Measurements from ENCODE around the gene UNC119B. TPM values are rescaled to one million over a fixed set of nuclear protein-coding genes. Genes with fewer than 3 reads are reported as not detected.

UNC119B gene
- total and polyA plus RNA-seq, 2 of the 4 experiments (the other 2 are of a cell fraction), result 8.4 to 21.6 TPM

GRCh38 chr12:120720987-120721801 is 10.9 kb downstream of the UNC119B start:
- POLR2A ChIA-PET (ENCODE audit: unreplicated experiment), result no interaction called here

More at GRCh38 chr12:120720987-120721801, 10.9 kb downstream of the UNC119B start:
- Histone ChIP-seq H2BK120ac (ENCODE audit: low read depth, low read length) (no peak overlapping the region), H3K9me1 (ENCODE audit: insufficient read depth, low read length) (peaks cover 15% of the 10 kb centered on the region), H3K56ac (ENCODE audit: extremely low read depth, insufficient read depth, low read length) (no peak overlapping the region), H3K36me3 (ENCODE audit: control insufficient read depth, insufficient read depth, low read length) (peaks cover 41% of the 10 kb centered on the region), H4K20me1 (ENCODE audit: insufficient read depth, low read length) (no peaks in the 10 kb centered on the region), H2AK9ac (replicated peaks; ENCODE audit: low read depth, low read length, poor library complexity) (no peak overlapping the region), H2BK5ac (ENCODE audit: low read depth, low read length, poor library complexity, severe bottlenecking) (no peak overlapping the region), H4K5ac (ENCODE audit: low read depth, low read length) (no peak overlapping the region), H2AK5ac (ENCODE audit: low read depth, low read length) (no peak overlapping the region), H3K4ac (ENCODE audit: low read depth, low read length) (no peak overlapping the region), H3K9ac (ENCODE audit: low read depth, low read length) (no peak overlapping the region), H4K91ac (ENCODE audit: insufficient read depth, low read depth, low read length) (no peak overlapping the region), H2AFZ (replicated peaks; ENCODE audit: low read length, poor library complexity) (no peak overlapping the region), H3K27me3 (ENCODE audit: control insufficient read depth, insufficient read depth, low read length) (no peaks in the 10 kb centered on the region), H2BK15ac (ENCODE audit: low read depth, low read length) (no peak overlapping the region), H3K79me1 (ENCODE audit: low read depth in 1 of 2, low read length in 2 of 2) (peaks cover 16 to 35% of the 10 kb centered on the region in 2 experiments; a peak in 3 of 4 replicates), H3K18ac (ENCODE audit: low read depth, low read length) (no peak overlapping the region), H3K4me2 (ENCODE audit: low read depth, low read length) (no peak overlapping the region), H3K9me3 (ENCODE audit: control insufficient read depth, insufficient read depth, low read length) (no peaks in the 10 kb centered on the region), H3K4me3 (ENCODE audit: insufficient read depth, low read depth, low read length) (no peak overlapping the region), H3K23ac (ENCODE audit: low read depth, low read length) (no peak overlapping the region), H4K8ac (ENCODE audit: low read depth in 2 of 2, low read length in 2 of 2) (no peak overlapping the region), H3K4me1 (ENCODE audit: control insufficient read depth, insufficient read depth, low read length) (peaks cover 13% of the 10 kb centered on the region; the same call in 1 of the 2 replicates), H3K27ac (ENCODE audit: insufficient read depth, low read length) (no peak overlapping the region), H2BK20ac (ENCODE audit: low read depth, low read length) (no peak overlapping the region), H3K14ac (replicated peaks; ENCODE audit: low read depth, low read length) (no peak overlapping the region)
- intact Hi-C loops (cut with micrococcal nuclease), result no loop called here
- TF ChIP-seq, protein P1, sequence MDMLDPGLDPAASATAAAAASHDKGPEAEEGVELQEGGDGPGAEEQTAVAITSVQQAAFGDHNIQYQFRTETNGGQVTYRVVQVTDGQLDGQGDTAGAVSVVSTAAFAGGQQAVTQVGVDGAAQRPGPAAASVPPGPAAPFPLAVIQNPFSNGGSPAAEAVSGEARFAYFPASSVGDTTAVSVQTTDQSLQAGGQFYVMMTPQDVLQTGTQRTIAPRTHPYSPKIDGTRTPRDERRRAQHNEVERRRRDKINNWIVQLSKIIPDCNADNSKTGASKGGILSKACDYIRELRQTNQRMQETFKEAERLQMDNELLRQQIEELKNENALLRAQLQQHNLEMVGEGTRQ (IDR thresholded peaks at IDR 0.05; ENCODE audit: low read depth, low read length), result no peak
- TF ChIP-seq CEBPB (IDR thresholded peaks at IDR 0.05; ENCODE audit: low read depth, low read length), result peak; percentile 59; the same call in 1 of the 2 replicates
- no peak for TF ChIP-seq RFX5 (IDR thresholded peaks at IDR 0.05; ENCODE audit: low read depth, low read length)
- no peak for TF ChIP-seq POLR2A (IDR thresholded peaks at IDR 0.05; ENCODE audit: low read depth, low read length)
- BruUV-seq (replicated peaks), result no TSS peak
- no peak for ATAC-seq (ENCODE audit: low read depth)
- CTCF ChIA-PET, result interaction anchor here (0.5 to 0.9 kb wide), 3 partner anchors 138 to 251 kb away, joined by 3 to 5 read pairs (median 3); no protein-coding TSS in a partner anchor
- 100% methylated on average over 3 of the region's 10 CpGs; no CpG with 5 or more reads in 1 of the 2 experiments for WGBS, 2 experiments (ENCODE audit: extremely low coverage in 2 of 2, insufficient read length in 1 of 2)
- no peak for DNase-seq
- dilution Hi-C loops (cut with HindIII; ENCODE audit: low sequenced_read_pairs, unreplicated experiment), result no loop called here
- in situ Hi-C loops (cut with MboI; ENCODE audit: low sequenced_read_pairs), result no loop called here

All from IMR-90 (cell line).